ENCODE data around the gene NR2E1. TPM values are rescaled to one million over a fixed set of nuclear protein-coding genes. Genes with fewer than 3 reads are reported as not detected.

The NR2E1 gene
- total and polyA plus RNA-seq, 12 donors, result not detected

GRCh38 chr6:108211671-108212070 is 45.8 kb downstream of the NR2E1 start:
- DNase-seq (no peak), ATAC-seq (no peak)
- 98 to 99% methylated on average over 2 of the region's 2 CpGs for WGBS, 2 donors
- Histone ChIP-seq H3K4me3 (no peak overlapping the region), H3K27me3 (no peaks in the 10 kb centered on the region), H3K36me3 (peaks cover 0 to 94% (median 8%) of the 10 kb centered on the region in 9 donors), H3K4me1 (peaks cover 0 to 22% (median 0%) of the 10 kb centered on the region in 9 donors), H3K9me3 (no peaks in the 10 kb centered on the region), H3K27ac (no peak overlapping the region)
- intact Hi-C loops (cut with DNase I), result loop anchor here in 1 of 10 donors (2.0 kb wide), 1 partner anchor 67 kb away; no protein-coding TSS in a partner anchor
- TF ChIP-seq CTCF (IDR thresholded peaks at IDR 0.05), result no peak

DNA sequence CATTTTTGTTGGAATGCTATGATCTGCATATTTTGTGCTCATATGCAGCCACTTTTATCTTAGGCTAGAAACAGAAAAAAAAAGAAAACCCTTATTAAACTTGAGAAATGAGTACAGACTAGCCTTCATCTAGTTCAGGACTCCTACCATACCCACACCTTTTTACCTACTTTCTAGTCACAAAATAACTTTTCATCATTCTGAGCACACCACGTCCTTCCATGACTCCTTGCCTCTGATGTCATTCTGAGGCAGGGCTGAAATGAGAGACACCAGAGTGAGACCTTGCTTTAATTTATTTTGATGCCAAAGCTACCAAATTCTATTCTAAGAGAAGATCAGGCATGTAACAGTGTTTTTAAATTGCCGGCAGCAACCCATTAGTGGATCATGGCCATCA is 56.2 kb downstream of the NR2E1 start:
- no peak overlapping the region for H3K4me3 ChIP-seq
- intact Hi-C loops (cut with DNase I), result loop anchor here in 1 of 10 donors (2.0 kb wide), 1 partner anchor 27 kb away; no protein-coding TSS in a partner anchor
- 93 to 95% methylated on average over 2 of the region's 2 CpGs for WGBS, 2 donors
- peaks cover 0 to 16% (median 0%) of the 10 kb centered on the region in 9 donors for H3K4me1 ChIP-seq
- DNase-seq (no peak), ATAC-seq (no peak)
- no peak for TF ChIP-seq CTCF (IDR thresholded peaks at IDR 0.05)
- no peak overlapping the region for H3K27ac ChIP-seq
- no peaks in the 10 kb centered on the region for H3K27me3 ChIP-seq
- H3K36me3 ChIP-seq, result peaks cover 0 to 62% (median 37%) of the 10 kb centered on the region in 9 donors
- no peaks in the 10 kb centered on the region for H3K9me3 ChIP-seq

GRCh38 chr6:108222504-108222903 is 56.7 kb downstream of the NR2E1 start:
- no peak for TF ChIP-seq CTCF (IDR thresholded peaks at IDR 0.05)
- Histone ChIP-seq H3K27me3 (no peaks in the 10 kb centered on the region), H3K9me3 (no peaks in the 10 kb centered on the region), H3K36me3 (peaks cover 0 to 58% (median 37%) of the 10 kb centered on the region in 9 donors), H3K27ac (no peak overlapping the region), H3K4me1 (peaks cover 0 to 16% (median 0%) of the 10 kb centered on the region in 9 donors), H3K4me3 (no peak overlapping the region)
- ATAC-seq (no peak), DNase-seq (no peak)
- 52 to 70% methylated on average over 1 of the region's 1 CpG for WGBS, 2 donors
- intact Hi-C loops (cut with DNase I), result loop anchor here in 1 of 10 donors (2.0 kb wide), 1 partner anchor 26 kb away; no protein-coding TSS in a partner anchor

- Histone ChIP-seq H3K27me3 (no peaks in the 10 kb centered on the region), H3K4me1 (peaks cover 0 to 13% (median 3%) of the 10 kb centered on the region in 9 donors), H3K36me3 (peaks cover 0 to 27% (median 5%) of the 10 kb centered on the region in 9 donors), H3K4me3 (no peak overlapping the region), H3K27ac (no peak overlapping the region), H3K9me3 (no peaks in the 10 kb centered on the region)
- 95 to 96% methylated on average over 3 of the region's 3 CpGs for WGBS, 2 donors
- intact Hi-C loops (cut with DNase I), result no loop called here
- no peak for TF ChIP-seq CTCF (IDR thresholded peaks at IDR 0.05)
- ATAC-seq (no peak), DNase-seq (no peak)
These were observed 61.5 kb downstream of the NR2E1 start for GRCh38 chr6:108227290-108227689.

Measured in heart right ventricle (tissue), 16 donors.